HG02970 (cell line): Measurements from ENCODE around the gene PLEKHH2.
"Not testable (repeated sequence)": the region's sequence is repeated elsewhere in the genome, so short reads cannot be mapped to it uniquely, and the experiment has no call there.

Experiments used
- ATAC-seq: cut with Tn5 transposase; IDR thresholded peaks from one replicate; pipeline ENCODE4 v1.9.1; 2021; ENCODE audit warnings: mild to moderate bottlenecking, moderate library complexity, moderate number of reproducible peaks; ENCODE audit not compliant: unreplicated experiment, low FRiP score

PLEKHH2 gene

DNA sequence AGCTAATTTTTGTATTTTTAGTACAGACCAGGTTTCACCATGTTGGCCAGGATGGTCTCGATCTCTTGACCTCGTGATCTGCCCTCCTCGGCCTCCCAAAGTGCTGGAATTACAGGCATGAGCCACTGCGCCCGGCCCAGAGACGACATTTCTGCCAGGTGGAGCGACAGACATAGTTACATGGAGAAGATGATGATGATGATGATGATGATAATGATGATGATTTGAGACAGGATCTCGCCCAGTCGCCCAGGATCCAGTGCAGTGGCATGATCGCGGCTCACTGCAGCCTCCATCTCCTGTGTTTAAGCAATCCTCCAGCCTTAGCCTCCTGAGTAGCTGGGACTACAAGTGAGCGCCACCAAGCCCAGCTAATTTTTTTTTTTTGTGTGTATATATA, 907 bp upstream of the PLEKHH2 start:
- ATAC-seq: not testable (repeated sequence)

DNA sequence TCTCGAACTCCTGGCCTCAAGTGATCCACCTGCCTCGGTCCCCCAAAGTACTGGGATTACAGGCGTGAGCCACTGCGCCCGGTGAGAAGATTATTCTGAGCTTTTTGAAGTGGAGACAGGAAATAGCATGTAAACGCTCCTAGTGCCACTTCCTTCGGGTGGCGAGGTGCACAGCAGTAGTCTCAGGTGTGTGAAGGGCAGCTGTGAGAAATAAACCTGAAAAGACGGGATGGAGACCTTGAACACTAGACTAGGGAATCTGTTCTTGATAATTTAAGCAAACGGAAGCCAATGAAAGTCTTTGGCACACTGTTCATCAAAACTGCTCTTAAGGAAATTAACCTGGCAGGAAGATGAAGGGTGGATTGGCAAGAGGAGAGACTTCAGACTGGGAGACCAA, 439 bp upstream of the PLEKHH2 start:
- ATAC-seq: no peak

DNA sequence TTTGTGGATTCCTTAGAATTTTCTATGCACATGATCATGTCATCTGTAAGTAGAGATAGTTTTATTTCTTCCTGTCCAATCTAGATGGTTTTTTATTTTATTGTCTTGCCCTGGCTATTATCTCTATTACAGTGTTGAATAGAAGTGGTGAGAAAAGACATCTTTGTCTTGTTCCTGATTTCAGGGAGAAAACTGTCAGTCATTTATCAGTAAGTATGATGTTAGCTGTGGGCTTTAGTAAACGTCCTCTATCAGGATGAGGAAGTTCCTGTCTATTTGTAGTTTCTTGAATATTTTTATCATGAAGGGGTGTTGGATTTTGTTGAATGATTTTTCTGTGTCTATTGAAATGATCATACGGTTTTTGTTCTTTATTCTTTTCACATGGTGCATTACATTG, 5.3 kb downstream of the PLEKHH2 start:
- no peak for ATAC-seq

DNA sequence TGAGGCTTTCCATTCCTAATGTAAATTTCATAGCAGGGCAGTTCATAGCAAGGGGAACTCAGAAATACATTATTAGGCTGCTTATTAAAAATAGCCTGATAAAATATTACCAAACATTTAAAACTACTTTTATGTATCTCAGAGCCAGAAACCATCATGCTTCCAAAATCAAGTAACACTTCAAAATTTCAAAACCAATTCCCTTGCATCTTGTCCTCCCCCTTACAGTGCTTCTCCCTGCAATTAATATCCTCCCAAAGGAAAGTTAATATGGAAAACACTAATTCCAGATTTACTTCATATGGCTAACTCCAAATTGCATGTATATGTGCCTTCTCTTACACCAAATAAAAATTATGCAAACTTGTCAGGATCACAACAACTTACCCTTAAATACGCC, 6.6 kb downstream of the PLEKHH2 start:
- ATAC-seq: no peak

DNA sequence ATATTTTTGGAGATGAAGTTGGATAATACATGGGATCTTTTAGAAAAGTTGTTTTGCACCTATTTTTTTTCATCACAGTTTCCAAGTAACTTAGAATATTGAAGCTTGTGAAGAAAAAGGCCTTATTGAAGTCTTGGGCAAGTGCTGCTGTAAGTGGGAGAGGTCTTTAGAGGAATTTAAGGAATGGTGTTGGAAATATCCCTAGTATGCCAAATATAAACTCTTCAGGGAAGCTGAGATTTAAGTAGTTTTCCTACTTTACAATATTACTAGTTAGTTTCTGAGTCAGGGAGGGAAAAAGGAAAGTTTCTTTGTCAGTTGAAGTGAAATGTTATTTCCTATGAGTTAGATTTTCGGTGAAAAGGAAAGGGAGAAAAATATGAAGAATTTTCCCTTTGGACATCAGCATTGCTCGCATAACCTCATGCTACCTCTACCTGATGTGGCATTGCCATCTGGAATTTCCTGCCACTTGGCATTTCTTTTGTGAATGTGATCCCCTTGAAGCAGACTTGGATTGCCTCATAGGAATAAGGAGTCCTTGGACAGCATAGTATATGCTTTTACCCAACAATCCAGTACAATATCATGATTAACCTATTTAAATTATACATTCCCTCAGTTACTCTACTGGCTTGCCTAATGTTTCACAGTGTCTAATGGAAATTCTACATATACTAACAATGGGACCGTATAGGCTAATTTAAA, 12.1 kb downstream of the PLEKHH2 start:
- no peak for ATAC-seq

DNA sequence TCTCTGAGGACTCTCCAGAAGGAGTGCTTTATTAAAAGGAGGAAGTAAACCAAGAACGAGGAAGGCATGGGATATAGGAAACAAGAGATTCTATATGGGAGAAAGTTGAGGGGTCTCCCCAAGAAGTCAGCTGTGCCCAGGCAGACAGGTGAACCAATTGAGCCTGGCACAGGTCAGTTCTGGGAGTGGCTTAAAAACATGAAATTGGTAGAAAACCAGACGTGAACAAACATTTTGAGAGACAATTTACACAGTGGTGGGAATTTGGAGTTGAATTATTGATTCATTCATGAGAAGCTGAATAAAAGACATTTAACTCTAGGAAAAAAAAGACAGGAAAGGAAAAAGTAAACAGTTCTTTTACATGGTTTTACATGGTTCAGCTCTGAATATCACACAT, 16.4 kb downstream of the PLEKHH2 start:
- no peak for ATAC-seq

DNA sequence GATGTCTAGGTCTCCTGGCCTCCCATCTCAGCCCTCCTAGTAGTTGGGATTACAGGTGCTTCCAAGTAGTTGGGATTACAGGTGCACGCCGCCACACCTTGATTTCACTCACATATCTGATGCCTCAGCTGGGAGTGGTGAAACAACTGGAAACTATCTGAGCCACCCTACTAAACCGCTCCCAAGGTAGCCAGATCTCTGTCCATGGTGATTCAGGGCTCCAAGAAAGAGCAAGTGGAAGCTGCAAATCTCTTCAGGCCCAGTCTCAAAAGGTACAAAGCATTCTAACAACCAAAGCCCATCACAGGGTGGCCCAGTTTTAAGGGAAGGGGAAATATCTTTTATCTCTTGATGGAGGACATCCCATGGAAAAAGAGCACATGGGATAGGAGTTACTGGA, 20.2 kb downstream of the PLEKHH2 start:
- ATAC-seq: no peak

DNA sequence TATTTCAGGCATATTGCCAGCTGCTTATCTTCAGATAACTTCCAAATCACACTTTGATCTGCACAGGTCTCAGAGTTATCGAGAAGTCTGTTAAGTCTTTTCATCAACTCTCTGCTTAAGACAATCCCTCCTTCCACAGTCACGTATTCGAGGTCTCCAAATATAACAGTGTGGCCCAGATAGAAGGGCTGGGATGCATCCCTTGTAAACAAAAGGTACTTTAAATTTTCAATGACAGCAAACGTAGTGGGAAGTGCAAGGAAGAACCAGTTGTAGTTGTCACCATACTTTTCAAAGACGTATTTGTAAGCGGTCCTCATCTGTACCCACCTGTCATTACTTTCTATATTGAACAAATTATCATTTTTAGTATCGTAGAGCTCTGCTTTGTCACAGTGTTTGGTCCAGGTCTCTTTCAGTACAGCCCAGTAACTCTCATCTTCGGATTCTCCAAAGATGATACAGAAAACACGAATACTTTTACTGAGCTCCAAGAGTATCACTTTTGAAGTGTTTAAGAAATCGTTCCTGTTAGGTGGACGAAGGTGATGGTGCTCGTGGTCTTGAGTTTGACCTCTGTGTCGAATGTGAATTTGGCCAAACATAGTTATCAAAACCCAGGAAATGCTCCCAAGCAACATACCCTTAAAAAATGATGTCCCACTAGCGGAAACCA, 38.7 kb downstream of the PLEKHH2 start:
- ATAC-seq: no peak

DNA sequence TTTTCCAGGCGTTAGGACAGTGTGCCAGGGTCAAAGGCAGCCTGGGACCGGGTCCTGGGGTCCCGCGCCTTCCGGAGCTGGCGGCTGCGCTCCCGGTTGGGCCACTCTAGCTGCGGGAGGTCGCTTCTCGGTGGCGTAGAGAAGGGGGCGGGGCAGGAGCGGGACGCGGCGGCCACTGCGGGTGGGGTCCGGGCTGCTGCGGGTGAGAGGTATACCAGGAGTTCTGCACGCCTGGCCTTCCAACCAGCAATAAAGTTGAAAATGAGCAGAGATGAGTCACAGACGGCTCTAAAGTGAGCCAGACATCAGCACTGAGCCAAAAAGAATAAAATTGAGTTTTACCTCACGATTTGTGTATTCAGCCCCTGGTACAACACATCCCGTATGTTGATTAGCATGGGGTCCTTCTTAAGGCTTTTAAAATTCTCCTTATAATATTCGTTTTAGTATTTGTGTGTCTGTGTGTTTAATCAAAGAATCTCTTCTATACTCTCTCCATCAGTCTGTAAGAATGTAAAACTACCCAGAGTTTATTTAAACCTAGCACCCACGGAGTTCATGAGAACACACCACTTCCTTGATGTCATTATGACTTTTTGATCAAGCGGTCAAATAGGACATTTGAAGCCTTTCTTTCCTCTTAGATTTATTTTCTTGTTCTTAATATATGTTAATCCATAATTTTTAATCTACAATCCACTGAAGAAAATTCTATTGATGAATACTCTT, 39.4 kb downstream of the PLEKHH2 start, which contains the start of gene C1GALT1C1L:
Gene C1GALT1C1L, minus strand, starts transcription at position 108 of the 729 bp plus-strand sequence. Its CDS starts 107 bp downstream, at position 1.
- no peak for ATAC-seq

DNA sequence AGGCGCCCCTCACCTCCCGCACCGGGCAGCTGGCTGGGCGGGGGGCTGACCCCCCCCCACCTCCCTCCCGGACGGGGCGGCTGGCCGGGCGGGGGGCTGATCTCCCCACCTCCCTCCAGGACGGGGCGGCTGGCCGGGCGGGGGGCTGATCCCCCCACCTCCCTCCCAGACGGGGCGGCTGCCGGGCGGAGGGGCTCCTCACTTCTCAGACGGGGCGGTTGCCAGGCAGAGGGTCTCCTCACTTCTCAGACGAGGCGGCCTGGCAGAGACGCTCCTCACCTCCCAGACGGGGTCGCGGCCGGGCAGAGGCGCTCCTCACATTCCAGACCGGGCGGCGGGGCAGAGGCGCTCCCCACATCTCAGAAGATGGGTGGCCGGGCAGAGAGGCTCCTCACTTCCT, 40.7 kb downstream of the PLEKHH2 start:
- ATAC-seq: not testable (repeated sequence)

DNA sequence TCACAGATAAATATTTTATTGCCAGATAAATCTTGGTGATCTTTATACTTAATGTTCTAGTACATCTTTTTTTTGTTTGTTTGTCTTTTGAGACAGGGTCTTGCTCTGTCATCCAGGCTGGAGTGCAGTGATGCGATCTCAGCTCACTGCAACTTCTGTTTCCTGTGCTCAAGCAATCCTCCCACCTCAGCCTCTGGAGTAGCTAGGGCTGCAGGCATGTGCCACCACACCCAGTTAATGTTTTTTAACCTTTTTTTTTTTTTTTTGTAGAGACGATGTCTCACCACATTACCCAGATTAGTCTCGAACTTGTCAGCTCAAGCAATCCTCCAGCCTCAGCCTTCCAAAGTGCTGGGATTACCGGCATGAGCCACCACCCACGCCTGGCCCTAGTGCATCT, 48.3 kb downstream of the PLEKHH2 start:
- ATAC-seq: no peak

DNA sequence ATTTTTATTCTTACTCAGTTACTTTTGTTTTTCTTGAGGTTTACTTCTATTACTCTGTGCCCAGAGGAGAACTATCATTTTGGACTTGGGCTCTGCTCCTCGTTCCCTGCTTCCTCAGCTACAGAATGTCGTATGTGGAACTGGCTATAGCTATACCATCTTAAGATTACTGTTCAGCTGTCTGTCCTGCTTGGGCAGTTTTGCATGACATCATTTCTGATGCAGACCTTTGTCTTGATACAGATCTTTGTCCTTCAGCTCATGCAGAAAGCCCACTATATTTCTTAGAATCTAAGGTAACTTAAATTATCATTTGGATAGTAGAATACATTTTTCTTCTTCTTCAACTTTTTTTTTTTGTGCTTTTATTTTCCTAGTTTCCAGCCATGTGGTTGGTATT, 52.9 kb downstream of the PLEKHH2 start:
- ATAC-seq: no peak

DNA sequence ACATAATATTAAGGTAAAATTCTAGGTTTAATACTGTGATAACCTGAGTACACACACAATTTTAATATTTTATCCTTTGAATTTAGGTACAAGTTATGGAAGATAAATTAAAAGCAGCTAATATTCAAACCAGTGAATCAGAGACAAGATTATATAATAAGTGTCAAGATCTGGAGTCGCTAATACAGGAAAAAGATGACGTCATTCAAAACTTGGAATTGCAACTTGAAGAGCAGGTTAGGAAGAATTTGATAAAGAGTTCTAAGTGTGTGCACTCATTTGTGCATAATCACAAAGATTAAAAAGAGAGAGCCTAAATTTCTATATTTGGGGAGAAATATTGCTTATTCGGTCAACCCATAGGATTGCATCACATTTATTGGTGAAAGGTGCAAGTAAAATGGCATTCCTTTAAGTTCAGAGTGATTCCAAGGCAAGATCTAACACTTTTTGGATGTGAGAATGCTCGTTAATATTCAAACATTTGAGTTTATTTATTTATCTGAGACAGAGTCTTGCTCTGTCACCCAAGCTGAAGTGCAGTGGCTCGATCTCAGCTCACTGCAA, 55.5 kb downstream of the PLEKHH2 start:
- ATAC-seq: no peak

DNA sequence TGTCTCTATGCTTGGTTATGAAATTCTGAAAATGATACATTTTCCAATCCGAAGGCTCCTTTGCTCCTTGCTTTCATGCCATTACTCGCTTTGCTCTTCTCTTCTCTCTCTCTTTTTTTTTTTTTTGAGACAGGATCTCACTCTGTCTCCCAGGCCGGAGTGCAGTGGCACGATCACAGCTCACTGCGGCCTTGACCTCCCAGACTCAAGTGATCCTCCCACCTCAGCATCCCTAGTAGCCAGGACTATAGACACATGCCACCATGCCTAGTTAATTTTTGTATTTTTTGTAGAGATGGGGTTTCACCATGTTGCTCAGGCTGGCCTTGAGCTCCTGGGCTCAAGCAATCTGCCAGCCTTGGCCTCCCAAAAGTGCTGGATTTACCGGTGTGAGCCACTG, 61.1 kb downstream of the PLEKHH2 start:
- not testable (repeated sequence) for ATAC-seq

DNA sequence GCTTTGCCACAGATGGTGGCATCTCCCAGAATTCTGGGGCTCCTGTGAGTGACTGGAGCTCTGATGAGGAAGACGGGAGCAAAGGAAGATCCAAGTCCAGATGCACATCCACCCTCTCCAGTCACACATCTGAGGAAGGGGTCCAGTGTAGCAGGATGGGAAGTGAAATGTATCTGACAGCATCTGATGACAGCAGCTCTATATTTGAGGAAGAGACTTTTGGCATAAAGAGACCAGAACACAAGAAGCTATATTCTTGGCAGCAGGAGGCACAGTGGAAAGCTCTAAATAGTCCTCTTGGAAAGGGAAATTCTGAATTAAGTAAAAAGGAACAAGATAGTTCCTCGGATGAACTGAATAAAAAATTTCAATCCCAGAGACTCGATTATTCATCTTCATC, 62.7 kb downstream of the PLEKHH2 start:
- ATAC-seq: no peak

DNA sequence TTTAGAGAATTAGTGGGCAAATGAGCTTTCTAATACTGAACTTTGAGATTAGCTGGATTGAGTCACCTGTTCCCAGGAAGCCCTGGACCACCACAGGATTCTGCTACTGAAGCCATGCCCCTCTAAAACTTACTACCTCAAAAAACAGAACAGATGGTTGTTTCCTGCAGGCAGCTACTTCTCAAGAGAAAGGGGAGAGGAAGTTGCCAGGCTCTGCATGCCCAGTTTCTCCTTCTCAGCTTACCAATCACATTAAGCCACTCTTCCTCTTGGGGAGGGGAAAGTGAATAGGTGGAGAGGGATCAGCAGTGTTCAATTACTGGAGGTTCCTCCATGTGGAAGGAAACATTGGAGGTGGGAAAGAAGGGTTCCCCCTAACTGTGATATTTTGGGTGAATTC, 64.1 kb downstream of the PLEKHH2 start:
- no peak for ATAC-seq

DNA sequence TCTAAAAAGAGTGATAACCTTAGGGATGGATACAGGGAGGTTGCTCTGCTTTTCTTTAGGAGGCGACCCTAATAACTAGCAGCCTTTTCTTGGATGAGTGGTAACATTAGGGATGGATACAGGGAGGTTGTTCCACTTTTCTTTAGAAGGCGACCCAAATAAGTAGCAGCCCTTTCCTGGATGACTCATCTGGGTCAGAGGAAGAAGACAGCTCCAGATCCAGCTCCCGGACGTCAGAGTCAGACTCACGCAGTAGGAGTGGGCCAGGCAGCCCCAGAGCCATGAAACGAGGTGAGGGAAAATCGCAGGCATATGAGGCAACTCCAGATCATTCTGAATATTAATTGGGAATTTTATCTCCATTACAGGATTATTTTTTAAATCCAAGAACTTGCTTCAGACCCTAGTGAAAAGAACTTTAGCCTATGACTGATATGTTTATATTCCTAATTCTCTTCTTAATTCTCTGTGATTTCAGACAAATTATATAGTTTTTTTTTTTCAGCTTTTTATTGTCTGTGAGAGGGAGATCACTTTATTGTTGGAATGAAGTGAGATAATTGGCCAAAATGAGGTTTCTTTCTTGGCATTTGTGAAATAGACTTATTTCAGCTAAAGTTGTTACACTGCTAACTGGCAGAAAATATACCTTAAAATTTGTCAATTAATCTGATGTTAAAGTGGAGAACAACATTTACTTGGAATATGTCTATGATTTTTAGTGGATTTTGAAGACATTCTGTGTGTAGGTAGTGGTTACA, 70.4 kb downstream of the PLEKHH2 start:
- ATAC-seq: no peak

DNA sequence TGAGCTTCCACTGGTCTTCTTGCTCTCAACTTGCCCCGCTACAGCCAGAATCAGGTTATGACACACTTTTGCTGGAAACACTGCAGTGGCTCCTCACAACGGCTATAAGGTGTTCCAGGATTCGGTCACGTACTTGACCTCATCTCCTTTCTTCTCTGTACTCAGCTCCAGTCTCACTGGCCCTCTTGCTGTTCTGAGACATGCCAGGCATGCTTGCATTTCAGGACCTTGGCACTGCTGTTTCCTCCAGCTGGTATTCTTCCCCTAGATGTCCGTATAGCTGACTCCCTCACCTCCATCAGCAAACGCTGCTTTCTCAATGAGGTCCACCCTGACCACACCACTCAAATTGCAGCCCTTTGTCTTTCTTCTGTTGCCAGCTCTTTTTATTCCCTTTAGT, 71.1 kb downstream of the PLEKHH2 start:
- ATAC-seq: no peak

DNA sequence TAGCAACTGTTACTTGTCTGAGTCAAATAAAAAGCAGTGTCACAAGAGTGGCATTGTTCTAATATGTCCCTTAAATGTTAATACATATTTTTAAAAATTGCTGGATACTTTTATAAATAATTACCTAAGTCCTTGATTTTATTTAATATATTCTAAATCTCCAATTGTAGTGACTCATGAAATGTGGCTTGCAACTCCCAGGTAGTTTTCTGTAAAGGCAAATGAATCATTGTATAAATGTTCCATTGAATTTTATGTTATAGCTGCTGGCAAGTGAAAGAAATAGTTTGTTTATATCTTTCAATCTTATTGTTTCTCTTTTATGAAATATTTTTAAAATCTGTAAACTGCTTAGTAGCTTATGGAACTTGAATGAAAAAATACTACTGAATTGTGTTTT, 71.8 kb downstream of the PLEKHH2 start:
- no peak for ATAC-seq

DNA sequence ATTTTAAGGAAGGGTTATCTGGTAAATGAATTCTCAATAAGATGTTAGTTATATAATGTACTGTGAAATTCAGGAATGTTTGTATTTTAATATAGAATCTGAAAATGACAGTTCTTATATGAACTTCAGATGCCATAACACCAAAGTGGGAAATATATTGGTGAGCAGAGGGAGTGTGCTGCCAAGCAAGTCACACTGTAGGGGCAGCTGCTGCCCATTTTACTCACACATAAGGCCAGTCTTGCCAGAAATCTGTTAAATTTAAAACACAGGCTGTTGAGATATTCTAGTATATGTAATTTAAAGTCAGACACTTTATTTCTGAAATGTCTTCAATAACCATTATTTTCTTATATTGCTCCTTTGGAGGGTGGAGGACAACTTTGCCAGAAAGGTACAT, 73.8 kb downstream of the PLEKHH2 start:
- no peak for ATAC-seq
